TTC549 (cell line): ENCODE data around the gene PNMA8B.
A peak's percentile ranks its signal among the peaks of the same experiment; 100 is the strongest.
"Not testable (repeated sequence)": the region's sequence is repeated elsewhere in the genome, so short reads cannot be mapped to it uniquely, and the experiment has no call there.

Experiments
- FAIRE-seq: peaks from 2 replicates; lab custom pipeline; 2012; peaks lifted over from hg19 to GRCh38; lab: Jason Lieb, UNC

The PNMA8B gene

DNA sequence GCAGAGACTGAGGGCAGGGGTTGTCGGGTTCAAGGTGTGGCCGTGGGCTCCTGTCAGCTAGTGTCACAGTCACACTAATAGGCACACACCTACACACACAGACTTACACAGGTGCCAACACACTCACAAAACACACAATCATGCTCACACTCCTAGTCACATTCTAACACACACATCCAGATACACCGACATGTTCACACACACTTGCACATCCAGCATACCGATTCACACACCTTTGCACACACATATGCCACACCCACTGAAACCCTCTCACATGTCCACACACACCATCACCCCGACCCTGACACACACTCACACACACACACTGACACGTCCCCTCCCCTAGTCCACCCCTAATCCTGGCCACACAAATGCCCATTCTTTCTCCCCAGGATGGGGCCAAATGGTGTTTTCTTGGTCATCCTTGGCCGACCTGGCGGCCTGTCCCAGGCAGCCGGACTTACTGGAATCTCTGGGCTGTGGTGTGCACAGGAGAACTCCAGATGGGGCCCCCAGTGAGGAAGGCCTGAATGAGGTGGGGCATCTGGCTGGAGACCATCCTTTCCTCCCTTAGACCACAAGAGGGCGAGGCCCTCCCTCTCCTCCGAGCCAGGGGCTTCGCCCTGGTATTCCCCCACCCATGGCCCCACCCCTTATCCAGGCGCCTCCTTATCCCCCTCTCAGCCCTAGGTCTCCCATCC, 19.1 kb upstream of the PNMA8B start:
- no peak for FAIRE-seq

DNA sequence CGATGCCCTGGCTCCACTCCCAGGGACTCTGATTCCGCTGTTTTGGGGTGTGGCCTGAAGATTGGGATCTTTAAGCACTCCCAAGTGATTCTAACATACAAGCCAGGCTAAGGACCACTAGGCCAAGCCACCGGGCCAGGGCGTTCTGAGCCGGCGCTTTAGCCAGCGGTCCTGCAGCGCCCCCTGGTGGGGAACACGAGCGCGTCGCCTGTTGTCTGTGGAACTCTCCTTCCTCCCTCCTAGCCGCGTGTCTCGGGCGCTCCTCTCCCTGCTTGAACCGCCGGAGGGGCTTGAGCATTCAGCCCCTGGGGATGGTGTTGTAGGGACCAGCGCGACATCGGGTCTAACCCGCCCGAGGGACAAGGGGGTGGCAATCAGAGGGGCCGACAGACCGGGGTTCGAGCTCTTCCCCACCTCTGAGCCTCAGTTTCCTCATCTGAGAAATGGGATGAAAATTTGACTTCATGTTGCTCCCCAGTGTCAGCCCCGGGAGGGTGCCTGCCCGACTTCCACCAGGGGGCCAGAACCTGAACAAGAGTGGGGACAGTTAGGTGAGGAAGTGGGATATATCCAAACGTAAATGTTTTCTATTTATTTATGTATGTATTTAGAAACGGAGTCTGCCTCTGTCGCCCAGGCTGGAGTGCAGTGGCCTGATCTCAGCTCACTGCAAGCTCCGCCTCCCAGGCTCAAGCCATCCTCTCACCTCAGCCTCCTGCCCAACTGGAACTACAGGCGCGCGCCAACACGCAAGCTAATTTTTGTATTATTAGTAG, 18.0 kb upstream of the PNMA8B start:
- FAIRE-seq = no peak

DNA sequence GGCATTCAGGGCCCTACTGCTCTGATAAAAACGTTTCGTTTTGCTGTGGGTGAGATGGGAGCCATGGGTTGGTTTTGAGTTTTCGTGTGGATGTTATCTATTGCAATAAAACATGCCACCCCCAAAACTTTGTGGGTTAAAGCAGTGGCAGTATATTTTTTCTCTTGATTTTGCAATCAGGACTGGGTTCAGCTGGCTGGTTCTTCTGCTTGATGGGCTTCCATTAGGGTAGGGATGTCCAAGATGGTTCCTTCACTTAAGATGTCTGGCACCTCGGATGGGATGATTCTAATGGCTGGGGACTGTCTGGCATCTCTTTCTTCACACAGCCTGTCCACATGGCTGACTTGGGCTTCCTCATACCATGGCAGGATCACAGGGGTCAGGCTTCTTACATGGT, 15.6 kb upstream of the PNMA8B start:
- FAIRE-seq = no peak

DNA sequence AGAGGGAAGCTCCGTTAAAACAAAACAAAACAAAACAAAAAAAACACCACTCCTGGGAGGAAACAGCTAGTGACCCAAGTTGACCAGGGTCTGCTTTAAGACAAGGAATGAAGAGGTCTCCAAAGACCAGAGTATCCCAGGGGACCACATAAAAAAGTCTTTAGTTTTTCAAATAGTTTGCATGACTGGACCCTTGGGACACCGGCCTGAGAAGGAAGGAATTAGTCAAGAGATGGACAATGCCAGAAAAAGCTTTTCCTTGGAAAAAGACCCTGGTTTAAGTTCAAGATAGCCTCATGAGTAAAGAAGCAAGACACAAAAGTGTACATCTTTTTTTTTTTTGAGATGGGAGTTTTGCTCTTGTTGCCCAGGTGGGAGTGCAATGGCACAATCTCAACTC, 12.5 kb upstream of the PNMA8B start:
- no peak for FAIRE-seq

DNA sequence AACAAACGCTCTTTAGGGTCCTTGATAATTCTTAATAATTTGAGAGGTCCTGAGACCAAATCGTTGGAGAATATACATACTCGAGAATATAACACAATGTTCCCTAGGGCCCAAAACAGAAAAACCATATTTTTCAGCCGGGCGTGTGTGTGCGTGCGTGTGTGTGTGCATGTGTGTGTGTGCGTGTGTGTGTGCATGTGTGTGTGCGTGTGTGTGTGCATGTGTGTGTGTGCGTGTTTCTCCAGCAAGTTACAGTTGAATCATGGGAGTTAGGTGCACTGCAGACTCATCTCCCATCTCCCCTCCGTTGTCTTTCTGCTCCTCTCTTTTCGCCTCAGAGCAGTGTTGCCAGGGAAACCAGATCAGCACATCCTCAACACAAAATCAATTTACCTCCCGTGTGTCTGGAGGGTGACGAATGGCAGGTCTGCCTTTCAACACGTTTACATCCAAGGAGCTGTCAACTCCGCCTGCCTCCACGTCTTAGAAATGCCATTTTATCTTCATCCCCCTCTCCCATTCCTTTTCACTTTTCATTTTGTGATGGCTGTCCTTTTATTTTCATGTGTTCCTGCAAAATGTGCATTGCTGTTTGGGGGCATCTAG, 8.3 kb upstream of the PNMA8B start:
- FAIRE-seq = no peak

DNA sequence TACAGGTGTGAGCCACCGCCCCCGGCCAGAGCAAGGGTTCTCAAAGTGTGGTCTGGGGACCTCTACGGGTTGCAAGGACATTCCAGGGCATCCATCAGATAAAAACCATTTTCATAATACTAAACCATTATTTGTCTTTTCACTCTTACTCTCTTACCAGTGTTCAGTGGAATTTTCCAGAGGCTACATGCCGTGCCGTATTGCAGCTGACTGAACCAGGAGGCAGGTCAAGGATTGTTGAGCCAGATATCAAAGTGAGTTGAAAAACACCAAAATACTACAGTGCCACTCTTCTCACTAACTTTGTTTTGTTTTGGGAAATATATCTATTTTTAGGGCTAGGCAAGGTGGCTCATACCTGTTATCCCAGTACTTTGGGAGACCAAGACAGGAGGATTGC, 7.2 kb upstream of the PNMA8B start:
- no peak for FAIRE-seq

DNA sequence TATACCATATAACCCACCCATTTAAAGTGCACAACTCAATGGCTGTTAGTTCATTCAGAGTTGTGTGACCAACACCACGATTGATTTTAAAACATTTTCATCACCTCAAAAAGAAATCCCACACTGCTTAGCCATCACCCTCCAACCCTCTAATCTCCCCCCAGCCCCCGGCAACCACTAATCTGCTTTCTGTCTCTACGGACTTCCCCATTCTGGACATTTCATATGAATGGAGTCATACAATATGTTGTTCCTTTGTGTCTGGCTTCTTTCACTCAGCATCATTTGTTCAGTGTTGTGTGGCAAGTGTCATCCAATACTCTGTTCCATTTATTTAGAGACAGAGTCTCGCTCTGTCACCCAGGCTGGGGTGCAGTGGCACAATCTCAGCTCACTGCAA, 4.0 kb upstream of the PNMA8B start:
- FAIRE-seq = no peak

DNA sequence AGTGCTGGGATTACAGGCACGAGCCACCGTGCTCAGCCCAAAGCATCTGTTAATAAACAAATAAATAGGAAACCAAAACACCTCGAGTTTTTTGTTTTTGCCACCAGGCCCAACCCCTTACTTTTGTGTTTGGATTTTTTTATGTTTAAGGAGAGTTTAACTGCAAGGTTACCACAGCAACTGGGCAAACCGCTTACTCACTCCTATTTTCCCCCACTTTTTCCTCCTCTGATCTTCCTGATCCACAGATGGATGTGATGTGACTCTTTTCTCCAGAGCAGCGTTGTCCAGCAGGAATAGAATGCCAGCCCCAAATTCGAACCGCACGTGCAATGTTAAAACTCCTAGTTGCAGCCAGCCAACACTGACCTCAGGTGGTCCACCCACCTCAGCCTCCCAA, 2.1 kb upstream of the PNMA8B start:
- no peak for FAIRE-seq

DNA sequence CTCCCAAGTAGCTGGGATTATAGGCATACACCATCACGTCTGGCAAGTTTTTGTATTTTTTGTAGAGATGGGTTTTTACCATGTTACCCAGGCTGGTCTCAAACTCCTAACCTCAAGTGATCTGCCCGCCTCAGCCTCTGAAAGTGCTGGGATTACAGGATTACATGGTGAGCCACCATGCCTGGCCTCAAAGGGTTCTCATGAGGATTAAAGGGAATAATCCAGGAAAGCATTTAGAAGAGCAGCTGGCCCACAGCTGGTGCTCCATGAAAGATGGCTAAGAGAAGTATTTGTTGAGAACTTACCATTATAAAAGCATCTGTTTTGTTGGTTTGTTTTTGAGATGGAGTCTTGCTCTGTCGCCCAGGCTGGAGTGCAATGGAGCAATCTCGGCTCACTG, 1.2 kb upstream of the PNMA8B start:
- FAIRE-seq = not testable (repeated sequence)

DNA sequence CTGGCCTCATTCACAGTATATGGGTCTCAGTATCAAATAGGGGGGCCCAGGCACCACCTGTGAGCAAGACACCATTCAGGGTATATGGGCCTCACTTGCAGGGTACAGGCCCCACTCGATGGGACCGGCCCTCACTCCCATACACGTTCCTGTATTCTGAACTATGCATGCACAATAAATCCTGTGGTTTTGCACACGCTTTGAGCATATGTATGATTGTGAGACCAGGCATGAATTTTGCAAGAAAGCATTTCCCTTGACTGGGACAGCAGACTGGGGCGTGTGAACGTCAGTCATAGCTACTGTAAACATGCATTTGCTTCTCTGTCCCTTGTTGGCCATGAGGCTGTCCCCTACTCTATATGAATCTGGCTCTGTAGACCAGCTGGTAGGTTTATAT, 637 bp upstream of the PNMA8B start:
- no peak for FAIRE-seq

DNA sequence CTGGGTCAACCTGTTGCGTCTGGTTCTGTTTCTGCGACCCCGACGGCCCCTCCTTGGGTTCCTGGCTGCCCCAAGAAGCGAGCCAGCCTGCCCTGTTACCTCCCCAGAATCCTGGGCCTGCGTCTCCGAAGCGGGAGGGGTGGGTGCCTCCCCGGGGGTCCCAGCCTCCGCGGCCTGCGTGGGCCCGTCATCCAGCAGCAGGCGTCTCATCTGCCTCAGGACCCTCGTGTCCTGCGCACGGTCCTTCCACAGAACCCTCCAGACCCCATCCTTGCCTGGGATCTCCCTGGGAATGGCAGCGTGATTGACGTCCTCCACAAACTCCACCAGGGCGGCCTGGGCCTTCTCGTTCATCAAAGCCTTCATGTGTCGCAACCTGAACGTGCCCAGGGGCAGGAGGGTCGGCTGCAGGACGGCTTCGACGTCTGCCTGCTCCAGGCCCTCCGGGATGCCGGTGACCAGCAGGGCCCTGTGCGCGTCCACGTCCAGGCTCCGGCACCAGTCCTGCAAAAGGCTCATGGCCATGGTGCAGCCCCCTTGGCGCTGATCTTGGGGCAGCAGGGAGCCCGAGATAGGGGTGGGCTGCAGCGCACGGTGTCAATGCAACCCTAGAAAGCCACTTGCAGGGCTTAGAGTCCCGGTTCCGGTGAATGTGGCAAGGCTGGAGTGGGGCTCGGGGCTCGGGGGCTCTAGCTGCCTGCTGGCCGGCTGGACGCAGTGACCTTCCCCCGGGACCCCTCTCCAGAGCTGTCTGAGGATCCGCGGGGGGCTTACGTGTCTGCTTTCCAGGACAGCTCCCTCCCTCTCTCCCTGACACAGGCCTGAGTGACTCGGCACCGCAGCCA, 504 bp downstream of the PNMA8B start:
- no peak for FAIRE-seq

DNA sequence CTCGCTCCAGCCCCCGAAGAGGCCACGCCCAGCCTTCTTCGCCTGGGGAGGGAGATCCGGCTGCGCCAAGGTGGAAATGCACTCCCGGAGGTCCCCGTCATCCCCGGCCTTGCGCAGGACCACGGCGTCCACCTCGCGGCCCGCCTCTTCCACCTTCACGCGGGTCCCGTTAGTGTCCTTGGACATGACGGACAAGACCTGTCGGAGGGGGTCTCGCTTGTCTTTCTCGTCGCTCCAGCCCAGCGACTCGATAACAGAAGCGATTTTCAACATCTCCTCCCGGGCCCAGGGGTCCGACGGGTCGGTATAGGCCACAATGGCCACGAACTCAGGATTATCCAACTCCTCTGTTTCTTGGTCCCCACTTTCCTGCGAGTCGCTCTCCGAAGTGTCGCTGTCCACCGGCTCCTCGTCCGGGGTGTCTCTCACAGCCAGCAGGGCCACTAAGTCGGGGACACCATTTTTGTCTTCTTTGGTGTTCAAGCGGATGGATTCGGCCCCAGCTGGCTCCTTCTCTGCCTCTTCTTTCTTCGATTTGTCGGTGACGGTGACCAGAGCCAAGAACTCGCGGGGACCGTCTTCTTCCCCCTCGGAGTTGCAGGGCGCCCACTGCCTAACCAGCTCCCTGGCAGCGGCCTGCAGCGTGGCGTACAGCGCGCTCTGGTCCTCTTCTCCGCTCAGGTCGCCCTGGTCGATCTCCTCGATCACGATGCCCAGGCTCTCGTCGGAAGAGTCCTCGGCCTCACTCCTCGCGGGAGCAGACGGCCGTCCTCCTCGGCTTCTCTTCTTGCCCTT, 1.3 kb downstream of the PNMA8B start:
- no peak for FAIRE-seq

DNA sequence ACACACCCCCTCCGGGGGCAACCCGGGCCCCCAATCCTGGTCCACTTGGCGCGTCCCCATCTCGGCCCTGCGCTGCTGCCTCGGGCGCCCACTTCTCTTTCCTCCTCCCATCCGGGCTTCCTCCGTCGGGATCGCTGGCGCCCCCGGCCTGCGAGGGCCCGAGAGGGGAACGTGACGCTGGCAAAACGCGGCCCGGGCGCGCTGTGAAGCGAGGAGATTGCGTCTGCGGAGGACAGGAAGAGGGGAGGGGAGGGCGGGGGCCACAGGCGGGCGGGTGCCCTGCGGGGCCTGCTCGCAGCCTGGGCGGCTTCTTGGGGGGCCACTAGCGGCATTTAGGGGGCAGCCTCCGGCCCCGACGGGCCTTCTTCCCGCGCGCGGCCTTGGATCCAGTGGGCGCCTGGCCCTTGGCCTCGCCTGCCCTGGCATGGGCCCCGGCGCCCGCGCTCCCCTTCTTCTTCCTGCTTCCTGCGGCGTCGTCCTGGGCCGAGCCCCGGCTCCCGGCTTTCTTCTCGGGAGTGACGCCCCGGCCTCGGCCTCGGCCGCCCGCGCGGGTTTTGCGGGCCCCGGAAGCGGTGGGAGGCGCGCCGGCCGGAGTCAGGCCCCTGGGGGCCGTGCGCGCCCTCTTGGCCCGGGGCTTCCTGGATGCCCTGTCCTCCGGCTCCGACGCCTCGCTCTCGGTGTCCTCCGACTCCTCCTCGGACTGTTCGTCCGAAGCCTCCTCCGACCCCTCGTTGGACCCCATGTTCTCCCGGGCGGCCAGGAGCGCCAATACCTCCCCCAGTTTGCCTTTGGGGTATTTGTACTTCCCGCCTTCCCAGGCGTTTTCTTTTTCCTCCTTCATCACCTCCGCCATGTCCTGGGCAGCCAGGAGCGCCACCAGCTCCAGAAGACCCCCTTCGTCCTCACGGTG, 2.2 kb downstream of the PNMA8B start:
- FAIRE-seq = no peak

DNA sequence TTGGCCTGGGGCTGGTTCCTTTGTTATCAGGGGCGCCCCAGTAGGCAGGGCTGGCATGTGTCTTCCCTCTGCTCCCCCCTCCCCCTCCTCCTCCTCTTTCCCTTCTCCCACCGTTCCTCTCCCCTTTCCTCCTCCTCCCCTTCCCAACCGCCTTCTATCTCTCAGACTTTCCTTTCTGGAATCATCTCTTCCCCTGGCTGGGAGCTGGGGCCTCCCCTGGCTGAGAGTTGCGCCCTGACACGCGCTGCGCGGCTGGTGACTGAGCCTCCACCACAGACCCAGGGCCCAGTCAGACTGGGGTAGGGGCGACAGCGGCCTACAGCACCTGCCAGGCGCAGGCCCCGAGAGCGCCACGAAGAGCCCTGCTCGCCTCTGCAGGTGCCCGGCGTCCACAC, 2.8 kb downstream of the PNMA8B start:
- FAIRE-seq = no peak

DNA sequence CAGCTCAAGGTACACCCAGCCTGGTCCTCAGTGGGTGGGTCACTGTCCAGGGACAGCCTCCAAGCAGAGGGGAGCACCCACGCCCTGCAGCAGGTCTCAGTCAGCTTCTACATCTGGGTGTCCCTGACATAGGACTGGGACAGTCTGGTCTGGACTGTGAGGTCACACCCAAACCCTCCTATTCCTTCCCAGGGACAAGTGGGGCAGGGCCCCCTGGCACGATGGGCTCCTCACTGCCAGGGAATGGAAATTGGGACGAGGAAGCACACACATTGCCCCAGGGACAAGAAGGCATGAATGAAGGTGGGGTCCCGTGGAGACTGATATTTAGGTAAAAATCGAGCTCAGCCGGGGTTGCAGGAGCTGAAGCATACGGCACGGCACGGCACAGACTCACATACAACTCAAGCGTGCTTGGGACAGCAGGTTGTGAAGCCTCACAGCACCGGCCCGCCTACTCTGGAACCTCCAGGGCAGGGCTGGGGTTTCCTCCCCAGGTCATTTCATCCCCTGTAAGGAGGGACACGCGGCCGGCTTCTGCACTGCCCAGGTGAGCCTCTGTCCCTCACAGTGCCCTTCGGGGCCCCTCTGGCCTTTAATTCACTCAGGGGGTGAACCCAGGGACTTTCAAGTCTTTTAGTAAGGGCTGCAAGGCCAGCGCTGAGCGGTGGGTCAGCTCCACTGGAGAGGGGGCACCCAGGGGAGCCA, 3.5 kb downstream of the PNMA8B start:
- FAIRE-seq = no peak

DNA sequence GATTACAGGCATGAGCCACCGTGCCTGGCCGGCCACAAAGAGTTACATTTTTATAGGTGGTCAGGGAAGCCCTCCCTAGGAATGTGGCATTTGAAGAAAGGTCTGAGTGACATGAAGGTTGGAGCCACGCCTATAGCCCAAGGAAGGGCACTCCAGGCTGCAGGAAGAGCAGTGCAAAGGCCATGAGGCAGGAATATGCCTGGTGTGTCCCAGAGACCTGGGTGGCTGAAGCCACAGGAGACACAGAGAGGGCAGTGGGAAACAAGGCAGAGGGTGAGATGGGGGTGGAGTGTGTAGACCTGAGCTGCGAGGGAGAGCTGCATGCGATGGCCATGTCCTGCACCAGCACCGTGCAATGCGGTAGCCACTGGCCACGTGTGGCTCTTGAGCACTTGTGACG, 4.9 kb downstream of the PNMA8B start:
- FAIRE-seq = no peak

DNA sequence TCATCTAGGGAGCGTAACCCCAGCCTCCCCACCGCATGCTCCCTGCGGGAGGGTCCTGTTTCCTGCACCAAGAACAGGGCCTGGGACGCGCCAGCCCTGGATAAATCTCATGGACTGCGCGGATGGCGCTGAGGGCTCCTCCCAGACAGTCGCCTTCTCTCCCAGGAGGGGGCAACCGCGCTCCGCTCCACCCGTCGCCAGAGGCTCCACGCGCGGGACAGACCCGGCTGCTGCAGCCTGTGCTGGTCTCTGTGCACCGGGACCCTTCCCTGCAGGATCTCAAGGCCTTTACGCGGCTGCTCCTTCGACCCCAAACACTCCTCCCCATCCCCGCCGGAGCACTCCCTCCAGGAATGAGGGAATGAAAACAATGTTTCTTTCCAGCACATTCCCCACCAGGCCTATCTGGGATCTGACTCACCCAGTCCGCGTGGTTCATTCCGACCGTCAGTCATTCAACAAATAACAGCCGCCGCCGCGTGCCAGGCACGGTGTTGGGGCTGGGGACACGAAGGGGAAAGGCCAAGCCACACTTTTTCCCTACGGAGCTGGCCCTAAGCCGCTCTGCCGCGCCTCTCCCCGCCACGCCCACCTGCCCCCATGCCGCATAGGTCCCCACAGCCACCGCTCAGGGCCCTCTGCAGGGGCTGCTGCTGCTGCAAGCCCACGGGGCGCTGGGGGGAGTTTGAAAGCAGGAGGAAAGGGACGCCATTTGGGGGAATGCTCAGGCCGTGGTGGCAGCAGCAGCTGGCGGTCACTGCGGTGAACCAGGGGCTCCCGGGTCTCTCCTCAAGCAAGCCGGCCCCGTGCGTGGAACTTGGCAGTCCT, 6.0 kb downstream of the PNMA8B start:
- no peak for FAIRE-seq

DNA sequence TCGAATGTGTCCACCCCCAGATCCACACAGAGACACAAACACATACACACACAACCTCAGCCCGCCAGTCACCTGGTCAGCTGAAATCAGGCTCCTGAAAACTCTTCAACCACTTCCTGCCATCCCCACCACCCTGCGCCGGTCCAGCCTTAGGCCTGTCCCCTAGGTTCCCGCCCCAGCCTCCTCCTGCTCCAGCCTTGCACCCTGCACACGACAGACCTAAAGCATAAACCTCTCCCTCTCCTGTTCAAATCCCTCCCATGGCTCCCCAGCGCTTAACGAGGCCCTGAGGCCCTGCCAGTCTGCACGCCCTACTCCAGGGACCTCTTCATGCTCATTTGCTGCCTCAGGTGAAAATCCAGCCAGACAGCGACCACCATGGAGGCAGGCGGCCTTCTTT, 7.1 kb downstream of the PNMA8B start:
- no peak for FAIRE-seq

DNA sequence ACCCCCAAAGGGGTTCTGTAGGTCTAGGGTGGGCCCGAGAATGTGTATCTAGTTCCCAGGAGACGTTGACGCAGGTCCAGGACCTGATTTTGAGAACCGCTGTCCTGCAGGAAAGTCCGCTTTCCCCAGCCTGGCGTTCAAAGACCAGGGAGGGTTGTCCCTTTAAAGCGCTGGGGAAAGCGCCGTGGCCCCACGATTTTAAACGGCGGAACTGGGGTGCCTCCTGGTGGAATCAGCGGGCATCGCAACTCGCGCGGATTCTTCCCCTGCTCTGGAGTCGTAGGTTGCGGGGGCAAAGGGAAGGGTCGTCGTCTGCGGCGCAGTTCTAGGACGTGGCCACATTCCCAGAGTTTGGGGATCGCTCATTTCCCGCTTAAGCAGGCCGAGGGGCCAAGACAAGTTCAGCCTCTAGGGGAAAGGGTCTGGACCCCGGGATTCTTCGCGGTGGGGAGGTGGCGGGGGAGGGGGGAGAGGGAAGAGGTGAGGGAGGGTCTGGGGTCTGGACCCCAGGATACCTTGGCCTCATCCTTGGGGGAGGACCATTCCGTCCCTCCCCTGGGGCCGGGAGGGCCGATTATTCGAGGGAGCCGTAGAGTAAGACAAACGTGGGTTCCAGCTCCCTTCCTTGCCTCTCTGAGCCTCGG, 7.7 kb downstream of the PNMA8B start:
- peak; percentile 11 for FAIRE-seq
